Naive B cell (primary cell): ENCODE results near the gene PROX1. TPM values are rescaled to one million over a fixed set of nuclear protein-coding genes. Genes with fewer than 3 reads are reported as not detected.
A peak's percentile ranks its signal among the peaks of the same experiment; 100 is the strongest.

Experiments used
- ATAC-seq, 2 donors: fragments of 150-1000 bp; cut with Tn5 transposase; 2 replicates each; pipeline ENCODE4 v1.10.0; 2021; ENCODE audit warnings: low read depth in 2 of 2, mild to moderate bottlenecking in 2 of 2, moderate library complexity in 2 of 2
- DNase-seq: peaks from one replicate; pipeline ENCODE4 v3.0.0; 2022
- H3K27ac Mint-ChIP-seq, 6 donors: one replicate each; pipeline ENCODE4 v1.8.0; 2020 to 2022; ENCODE audit warnings: mild to moderate bottlenecking in 6 of 6, mixed read lengths in 6 of 6, moderate library complexity in 5 of 6, inconsistent platforms in 2 of 6
- H3K27me3 Mint-ChIP-seq, 3 donors: one replicate each; pipeline ENCODE4 v1.8.0; 2021 to 2022; ENCODE audit warnings: mixed read lengths in 3 of 3, mild to moderate bottlenecking in 1 of 3
- H3K36me3 Mint-ChIP-seq, 2 donors: one replicate each; pipeline ENCODE4 v1.8.0; 2020 to 2022; ENCODE audit warnings: mixed read lengths in 2 of 2, inconsistent platforms in 1 of 2, mild to moderate bottlenecking in 1 of 2
- H3K4me1 Mint-ChIP-seq, 3 donors: one replicate each; pipeline ENCODE4 v1.8.0; 2020 to 2022; ENCODE audit warnings: mixed read lengths in 3 of 3, inconsistent platforms in 1 of 3, mild to moderate bottlenecking in 1 of 3, moderate library complexity in 1 of 3
- H3K4me3 Mint-ChIP-seq, 8 donors: one replicate each; pipeline ENCODE4 v1.8.0; 2020 to 2022; ENCODE audit warnings: mild to moderate bottlenecking in 8 of 8, mixed read lengths in 8 of 8, moderate library complexity in 8 of 8, inconsistent platforms in 2 of 8
- H3K9me3 Mint-ChIP-seq, 7 donors: one replicate each; pipeline ENCODE4 v1.8.0; 2020 to 2022; ENCODE audit warnings: mixed read lengths in 7 of 7, mild to moderate bottlenecking in 5 of 7, inconsistent platforms in 2 of 7, moderate library complexity in 1 of 7
- polyA plus RNA-seq, 6 donors: library from polyadenylated mRNA; unstranded; fragments of 300-500 nt; fragmentation: Illumina TruSeq; gene quantifications; one replicate each; pipeline ENCODE4 v1.2.3, GENCODE V29; 2021; ENCODE audit warnings: low read depth in 6 of 6

The PROX1 gene
- polyA plus RNA-seq, 6 donors from 2014 or later: not detected

DNA sequence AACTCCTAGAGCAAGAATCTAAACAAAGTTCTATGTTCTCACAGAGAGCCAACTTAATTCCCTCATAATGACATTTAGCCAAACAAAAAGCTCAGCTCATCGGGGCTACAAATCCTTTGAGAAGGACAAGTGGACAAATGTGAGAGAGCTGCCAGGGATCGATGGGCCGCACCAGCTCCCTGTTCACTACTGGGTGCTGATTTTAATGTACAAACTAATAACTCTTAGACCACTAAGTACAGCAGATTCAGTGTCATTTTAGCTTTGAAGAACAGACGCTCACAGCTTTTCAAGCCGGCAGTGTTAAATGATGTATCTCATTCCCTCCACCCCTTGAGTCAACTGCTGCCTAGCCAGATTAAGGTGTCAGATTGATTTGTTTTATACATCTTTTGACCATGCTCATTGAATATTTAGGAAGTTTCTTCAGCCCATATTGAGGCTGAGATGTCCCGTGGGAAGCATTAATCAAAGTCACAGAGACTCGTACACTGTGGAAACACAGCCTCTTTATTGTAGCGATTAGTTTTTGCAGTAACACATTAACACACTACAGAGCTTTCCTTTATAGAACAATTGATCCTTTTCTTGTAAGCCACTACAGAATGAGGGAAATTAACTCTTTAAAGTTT lies 21.1 kb downstream of the PROX1 start:
- peaks cover 0 to 19% (median 0%) of the 10 kb centered on the region in 3 donors for H3K27me3 Mint-ChIP-seq
- H3K4me1 Mint-ChIP-seq: no peaks in the 10 kb centered on the region
- ATAC-seq (no peak), DNase-seq (no peak)
- no peaks in the 10 kb centered on the region for H3K36me3 Mint-ChIP-seq
- H3K27ac Mint-ChIP-seq: no peak overlapping the region
- peaks cover 0 to 6% (median 0%) of the 10 kb centered on the region in 7 donors for H3K9me3 Mint-ChIP-seq
- no peak overlapping the region for H3K4me3 Mint-ChIP-seq

DNA sequence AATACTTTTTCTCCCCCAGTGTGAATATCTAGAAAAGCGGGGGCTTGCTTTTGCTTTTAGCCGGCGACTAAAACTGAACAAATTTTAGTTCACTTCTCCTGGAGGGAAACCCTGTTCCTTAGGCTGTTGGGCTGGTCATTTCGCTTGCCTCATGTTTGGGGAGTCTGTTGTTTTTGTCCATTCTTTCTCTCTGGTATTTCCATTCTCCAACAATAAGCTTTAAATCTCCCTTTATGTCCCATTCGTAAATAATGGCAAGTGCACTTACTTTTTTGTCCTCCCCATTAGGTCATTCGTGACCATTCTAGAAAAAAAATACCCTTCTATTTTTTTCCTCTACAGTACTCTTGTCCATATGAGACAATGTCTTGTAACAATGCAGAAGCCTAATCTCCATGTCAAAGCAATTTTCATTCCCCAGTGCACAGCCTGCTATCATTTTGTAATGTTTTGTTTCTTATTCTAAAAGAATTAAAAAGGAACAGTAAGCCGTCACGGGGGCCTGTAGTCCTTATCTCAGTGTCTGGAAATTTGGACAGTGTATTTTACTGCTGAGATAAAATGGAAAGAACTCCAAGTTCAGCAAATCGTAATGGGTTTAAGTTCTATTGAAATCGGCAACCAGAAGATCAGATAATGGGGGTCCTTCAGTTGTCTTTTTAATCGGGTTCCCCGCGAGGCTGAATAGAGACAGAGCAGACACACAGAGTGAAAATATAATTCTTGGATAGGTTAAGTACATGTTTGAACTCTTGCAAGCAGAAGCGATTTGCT lies 21.8 kb downstream of the PROX1 start:
- Mint-ChIP-seq H3K27ac (no peak overlapping the region), H3K4me1 (no peaks in the 10 kb centered on the region), H3K36me3 (no peaks in the 10 kb centered on the region), H3K4me3 (no peak overlapping the region), H3K9me3 (peaks cover 0 to 6% (median 0%) of the 10 kb centered on the region in 7 donors), H3K27me3 (peaks cover 0 to 12% (median under 1%) of the 10 kb centered on the region in 3 donors)
- ATAC-seq: no peak
- no peak for DNase-seq

DNA sequence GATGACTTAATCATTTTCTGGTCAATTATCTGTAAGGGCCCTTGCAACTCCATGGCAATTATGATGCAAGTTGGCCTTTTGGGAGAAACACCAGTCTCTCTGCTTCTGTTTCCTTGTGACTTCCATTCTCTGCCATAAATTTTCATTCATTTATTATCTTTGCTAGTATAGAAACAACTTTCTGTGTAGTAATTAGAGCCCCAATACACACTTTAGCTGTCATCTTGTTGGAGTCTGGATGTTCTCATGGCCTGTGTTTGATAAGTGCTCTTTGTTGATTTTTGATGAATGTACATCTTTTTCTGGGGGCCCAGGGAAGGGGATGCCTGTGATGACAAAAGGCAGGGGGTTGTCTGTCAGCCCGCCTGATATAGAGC lies 22.4 kb downstream of the PROX1 start:
- H3K9me3 Mint-ChIP-seq: peaks cover 0 to 6% (median 0%) of the 10 kb centered on the region in 7 donors
- no peak for DNase-seq
- H3K27me3 Mint-ChIP-seq: peaks cover 0 to 9% (median 6%) of the 10 kb centered on the region in 3 donors
- no peak overlapping the region for H3K4me3 Mint-ChIP-seq
- H3K36me3 Mint-ChIP-seq: no peaks in the 10 kb centered on the region
- no peaks in the 10 kb centered on the region for H3K4me1 Mint-ChIP-seq
- no peak for ATAC-seq
- no peak overlapping the region for H3K27ac Mint-ChIP-seq

DNA sequence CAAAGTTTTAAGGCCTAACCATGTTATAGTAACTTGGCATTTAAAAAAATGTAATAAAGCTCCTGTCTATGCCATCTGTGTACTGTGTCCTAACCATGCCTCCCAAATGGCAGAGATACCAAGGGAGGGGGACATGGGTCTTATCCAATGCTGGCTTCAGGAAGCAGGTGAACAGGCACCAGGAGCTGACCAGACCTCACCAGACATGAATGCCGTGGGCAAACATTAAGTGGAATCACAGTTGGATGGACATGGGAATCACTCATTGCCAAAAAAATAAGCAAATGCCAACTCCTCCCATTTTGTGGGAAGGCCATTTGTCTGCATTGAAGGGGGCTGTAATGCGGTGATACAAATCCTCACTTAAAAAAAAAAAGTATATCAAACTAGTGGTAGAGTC lies 22.9 kb downstream of the PROX1 start:
- ATAC-seq (no peak), DNase-seq (no peak)
- Mint-ChIP-seq H3K4me3 (no peak overlapping the region), H3K4me1 (no peaks in the 10 kb centered on the region), H3K27ac (no peak overlapping the region), H3K36me3 (no peaks in the 10 kb centered on the region), H3K27me3 (peaks cover 0 to 7% (median 5%) of the 10 kb centered on the region in 3 donors), H3K9me3 (peaks cover 0 to 6% (median 0%) of the 10 kb centered on the region in 7 donors)

DNA sequence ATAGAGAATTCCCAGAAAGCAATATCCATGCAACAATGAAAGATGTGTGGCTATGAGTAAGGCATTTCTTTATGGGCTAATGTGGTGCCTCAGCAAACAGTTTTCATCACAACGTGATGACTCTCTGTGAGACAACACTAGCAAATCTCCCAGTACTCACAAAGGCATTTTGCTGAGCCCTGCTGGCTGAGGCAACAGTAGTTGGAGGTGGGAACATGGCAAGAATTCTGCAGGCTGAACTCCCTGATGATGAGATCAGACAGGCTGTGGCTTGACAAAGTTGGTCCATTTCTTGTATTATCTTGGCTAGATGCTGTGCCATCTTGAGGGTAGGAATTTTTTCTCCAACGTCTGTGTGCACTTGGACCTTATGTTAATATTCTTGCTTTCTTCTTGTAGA lies 24.6 kb downstream of the PROX1 start:
- Mint-ChIP-seq H3K9me3 (peaks cover 0 to 6% (median 0%) of the 10 kb centered on the region in 7 donors), H3K4me1 (no peaks in the 10 kb centered on the region), H3K4me3 (no peak overlapping the region), H3K27ac (no peak overlapping the region), H3K27me3 (peaks cover 0 to 7% (median 4%) of the 10 kb centered on the region in 3 donors), H3K36me3 (no peaks in the 10 kb centered on the region)
- no peak for ATAC-seq
- DNase-seq: no peak

DNA sequence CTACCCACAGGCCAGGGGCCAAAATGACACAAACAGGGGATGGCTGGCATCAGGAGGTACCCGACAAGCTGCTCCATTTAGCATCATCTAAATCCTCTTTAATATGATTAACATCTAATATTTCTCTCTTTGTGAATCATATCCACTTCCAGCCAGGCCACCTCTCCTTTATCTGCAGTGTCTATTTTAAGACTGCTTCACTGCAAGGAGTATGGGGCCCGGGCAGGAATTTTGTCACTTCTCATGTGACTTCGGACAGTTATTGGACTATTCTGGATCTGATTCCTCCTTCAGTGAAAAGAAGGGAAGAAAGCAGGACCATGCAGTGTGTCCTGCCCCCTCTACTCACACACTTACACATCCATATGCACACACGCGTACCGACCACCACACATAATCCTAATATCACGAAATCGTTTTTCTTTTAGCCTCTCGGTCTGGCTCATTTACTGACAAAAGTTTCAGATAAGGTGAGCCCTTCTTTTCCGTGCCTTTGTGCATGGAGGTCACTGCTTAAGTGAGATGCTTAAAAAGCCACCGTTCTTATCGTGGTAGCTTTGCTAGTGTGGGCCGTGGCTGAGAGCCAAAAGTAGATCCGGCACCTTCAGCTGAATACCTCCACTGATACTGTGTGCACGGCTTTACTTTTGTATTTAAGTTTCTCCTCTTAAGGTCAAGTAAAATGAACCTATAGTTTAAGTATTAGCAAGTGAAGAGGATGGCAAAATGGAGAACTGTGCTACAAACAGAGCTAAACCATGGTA lies 26.0 kb downstream of the PROX1 start:
- H3K9me3 Mint-ChIP-seq: peaks cover 0 to 6% (median 0%) of the 10 kb centered on the region in 7 donors
- H3K4me3 Mint-ChIP-seq: no peak overlapping the region
- peaks cover 0 to 8% (median 7%) of the 10 kb centered on the region in 3 donors for H3K27me3 Mint-ChIP-seq
- no peaks in the 10 kb centered on the region for H3K36me3 Mint-ChIP-seq
- no peaks in the 10 kb centered on the region for H3K4me1 Mint-ChIP-seq
- H3K27ac Mint-ChIP-seq: peak overlapping the region in 1 of 6 donors; percentile 29
- DNase-seq: no peak
- no peak for ATAC-seq

DNA sequence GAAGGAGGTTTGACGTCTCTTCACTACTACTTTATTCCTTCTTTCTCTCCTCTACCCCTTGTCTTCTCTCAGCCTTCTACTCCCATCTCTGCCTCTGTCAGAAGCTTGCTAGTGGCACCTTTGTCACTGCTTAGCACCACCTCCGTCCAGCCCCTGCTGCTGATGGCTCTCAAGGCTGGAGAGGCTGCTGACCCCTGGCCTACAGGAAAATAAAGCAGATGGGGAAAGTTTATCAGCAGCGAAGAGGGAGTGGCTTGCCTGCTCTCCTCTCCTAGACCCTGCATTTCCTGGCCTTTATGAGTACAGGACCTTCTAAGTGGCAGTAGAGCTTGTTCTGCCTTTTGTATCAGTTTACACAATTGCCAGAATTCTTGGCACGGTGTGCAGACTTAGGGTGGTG lies 27.0 kb downstream of the PROX1 start:
- H3K27me3 Mint-ChIP-seq: peaks cover 0 to 7% (median 7%) of the 10 kb centered on the region in 3 donors
- no peak overlapping the region for H3K4me3 Mint-ChIP-seq
- no peak for ATAC-seq
- H3K4me1 Mint-ChIP-seq: no peaks in the 10 kb centered on the region
- no peaks in the 10 kb centered on the region for H3K36me3 Mint-ChIP-seq
- DNase-seq: no peak
- peaks cover 0 to 6% (median 0%) of the 10 kb centered on the region in 7 donors for H3K9me3 Mint-ChIP-seq
- no peak overlapping the region for H3K27ac Mint-ChIP-seq

DNA sequence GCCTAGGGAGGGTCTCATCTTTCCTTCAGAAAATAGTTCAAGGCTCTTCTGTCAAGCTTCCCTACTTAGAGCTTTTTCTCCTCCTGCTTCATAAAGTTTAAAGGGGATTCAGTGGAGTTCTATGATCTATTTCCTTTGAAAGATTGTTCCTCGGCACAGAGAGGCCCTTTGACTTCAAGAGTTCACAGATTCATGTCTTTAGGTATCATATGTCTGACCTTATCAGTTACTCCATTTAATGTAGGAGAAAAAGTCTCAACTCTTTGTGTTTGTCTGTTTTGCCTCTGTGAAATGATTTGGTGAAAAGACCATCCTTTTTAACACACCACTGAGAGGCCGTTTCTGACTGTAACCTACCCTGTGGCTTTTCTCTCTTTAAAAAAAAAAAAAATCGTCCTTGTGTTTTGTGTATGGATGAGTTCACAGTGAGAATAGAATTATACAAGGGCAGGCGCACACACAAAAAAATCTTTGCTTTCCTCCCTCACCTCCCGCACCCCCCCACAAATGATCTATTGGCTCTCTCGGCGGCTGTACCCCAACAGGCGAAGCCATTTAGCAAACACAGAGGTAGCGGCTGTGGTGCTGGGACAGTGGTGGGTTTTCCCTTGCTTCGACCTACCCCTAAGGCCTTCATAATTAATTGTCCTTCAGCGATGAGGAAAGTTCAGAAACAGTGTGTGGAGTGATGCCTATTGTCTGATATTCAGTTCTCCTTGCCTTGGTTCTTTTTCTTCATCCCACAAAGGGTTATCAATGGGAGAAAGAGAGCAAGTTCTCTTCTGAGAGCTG lies 29.6 kb downstream of the PROX1 start:
- no peak overlapping the region for H3K4me3 Mint-ChIP-seq
- peaks cover 0 to 3% (median 0%) of the 10 kb centered on the region in 7 donors for H3K9me3 Mint-ChIP-seq
- no peaks in the 10 kb centered on the region for H3K36me3 Mint-ChIP-seq
- no peak for ATAC-seq
- no peak overlapping the region for H3K27ac Mint-ChIP-seq
- H3K4me1 Mint-ChIP-seq: no peaks in the 10 kb centered on the region
- no peak for DNase-seq
- H3K27me3 Mint-ChIP-seq: peaks cover 0 to 7% (median 7%) of the 10 kb centered on the region in 3 donors

DNA sequence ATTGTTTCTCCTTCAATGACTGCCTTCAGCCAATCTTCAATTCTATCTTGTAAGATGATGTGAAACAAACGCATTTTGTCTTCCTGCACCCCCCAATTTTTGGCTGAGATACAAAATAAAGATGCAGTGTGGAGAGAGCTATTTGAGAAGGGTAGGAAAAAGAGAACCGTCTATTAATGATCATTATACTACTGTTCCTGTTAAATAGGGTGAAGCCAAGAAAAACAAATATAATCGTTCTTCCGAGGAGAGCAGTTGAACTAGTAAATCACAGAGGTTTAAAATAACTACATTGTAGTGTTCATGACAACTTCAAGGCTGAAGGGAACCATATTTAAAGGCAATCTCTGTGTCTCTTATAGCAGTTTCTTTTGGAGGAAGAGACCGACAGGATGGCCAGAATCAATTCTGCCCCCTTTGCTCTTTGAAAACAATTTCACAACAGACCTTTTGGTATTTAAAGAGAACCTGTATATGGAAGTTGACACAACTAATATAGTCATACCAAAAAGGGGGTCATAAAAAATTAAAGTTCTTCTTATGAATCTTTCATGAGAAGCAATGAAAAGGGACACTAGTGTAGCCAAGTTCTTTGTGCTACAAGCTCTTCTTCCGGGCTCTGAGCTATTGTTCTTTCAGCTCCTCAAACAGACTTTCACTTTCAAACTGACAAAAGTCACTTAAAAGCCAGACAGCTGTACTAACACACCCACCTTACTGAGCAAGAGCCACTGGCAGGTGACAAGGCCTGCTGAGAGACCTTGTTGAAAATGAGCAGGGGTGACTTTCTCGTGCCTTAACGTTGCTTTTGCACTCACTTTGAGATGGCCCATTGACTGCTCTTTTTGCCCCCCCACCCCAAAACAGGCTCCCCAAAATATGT lies 30.9 kb downstream of the PROX1 start:
- Mint-ChIP-seq H3K9me3 (peaks cover 0 to 3% (median 0%) of the 10 kb centered on the region in 7 donors), H3K4me1 (no peaks in the 10 kb centered on the region), H3K36me3 (no peaks in the 10 kb centered on the region), H3K27me3 (peaks cover 0 to 11% (median 7%) of the 10 kb centered on the region in 3 donors), H3K4me3 (peak overlapping the region in 1 of 8 donors; percentile 18), H3K27ac (no peak overlapping the region)
- DNase-seq (no peak), ATAC-seq (no peak)

DNA sequence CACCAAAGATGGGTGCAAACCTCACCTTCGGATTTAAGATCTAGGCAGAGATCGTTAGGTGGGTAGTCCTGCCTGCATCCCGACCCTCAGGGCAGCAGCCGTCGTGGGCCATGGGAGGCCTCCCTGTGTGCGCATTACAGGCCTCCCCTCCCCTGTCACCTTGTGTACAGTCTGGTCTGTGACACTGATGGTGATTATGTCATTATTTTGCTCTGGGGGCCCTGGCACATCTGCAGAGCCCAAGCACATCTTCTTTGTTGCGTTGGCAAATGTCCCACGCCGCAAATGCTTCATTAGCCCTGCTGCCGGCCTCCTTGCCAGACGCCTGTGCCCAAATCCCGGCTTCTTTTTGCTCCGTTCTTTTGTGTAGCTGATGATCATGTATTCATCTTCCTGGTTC lies 31.7 kb downstream of the PROX1 start:
- H3K4me1 Mint-ChIP-seq: no peaks in the 10 kb centered on the region
- no peak overlapping the region for H3K4me3 Mint-ChIP-seq
- no peak for ATAC-seq
- no peaks in the 10 kb centered on the region for H3K36me3 Mint-ChIP-seq
- peaks cover 0 to 3% (median 0%) of the 10 kb centered on the region in 7 donors for H3K9me3 Mint-ChIP-seq
- no peak for DNase-seq
- H3K27ac Mint-ChIP-seq: peak overlapping the region in 1 of 6 donors; percentile 45
- peaks cover 0 to 11% (median 7%) of the 10 kb centered on the region in 3 donors for H3K27me3 Mint-ChIP-seq

DNA sequence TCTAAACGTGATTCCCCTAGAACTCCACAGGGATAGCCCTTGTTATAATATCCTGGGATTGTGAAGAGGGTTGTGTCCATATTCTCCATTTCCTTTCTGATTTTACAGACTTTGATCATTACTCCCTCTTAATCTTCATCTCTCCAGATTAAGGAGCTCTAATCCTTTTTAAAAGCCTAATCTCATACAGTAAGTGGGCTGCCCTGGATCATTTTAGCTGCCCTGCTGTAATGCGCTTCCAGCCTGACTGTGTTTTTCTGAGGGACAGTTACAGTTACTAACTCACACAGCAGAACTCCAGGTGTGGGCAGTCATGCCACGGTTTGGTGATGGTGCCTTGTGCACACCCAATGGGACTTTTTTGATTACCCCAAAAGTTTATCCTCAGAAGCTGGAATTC lies 33.5 kb downstream of the PROX1 start:
- H3K27me3 Mint-ChIP-seq: peaks cover 0 to 11% (median 0%) of the 10 kb centered on the region in 3 donors
- no peak for DNase-seq
- H3K4me3 Mint-ChIP-seq: no peak overlapping the region
- H3K36me3 Mint-ChIP-seq: no peaks in the 10 kb centered on the region
- H3K9me3 Mint-ChIP-seq: peaks cover 0 to 6% (median 0%) of the 10 kb centered on the region in 7 donors
- ATAC-seq: no peak
- peak overlapping the region in 1 of 6 donors; percentile 50 for H3K27ac Mint-ChIP-seq
- no peaks in the 10 kb centered on the region for H3K4me1 Mint-ChIP-seq

DNA sequence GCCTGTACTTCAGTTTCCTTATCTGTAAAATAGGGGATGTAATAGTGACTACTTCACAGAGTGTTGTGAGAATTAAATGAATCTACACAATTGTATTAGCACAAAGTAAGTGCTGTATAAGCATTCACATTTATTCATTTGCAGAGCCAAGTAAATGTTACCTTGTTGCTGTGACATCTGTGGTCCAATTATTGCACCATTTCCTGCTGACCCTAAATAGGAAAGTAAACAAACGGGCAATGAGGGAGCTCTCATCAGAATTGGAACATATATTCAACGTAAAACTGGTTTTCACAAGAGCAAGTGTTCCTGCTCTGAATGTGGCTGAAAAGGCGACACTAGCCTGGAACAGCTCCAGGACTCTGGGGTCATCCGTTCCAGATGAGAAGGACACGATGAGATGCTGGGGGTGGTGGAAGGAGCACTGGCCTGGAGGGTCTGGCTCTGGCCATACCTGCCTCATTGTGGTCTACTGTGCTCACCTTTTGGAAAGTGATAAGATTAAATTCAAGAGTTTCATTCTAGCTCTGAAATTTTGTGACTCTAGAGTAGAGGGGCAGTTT lies 34.5 kb downstream of the PROX1 start:
- Mint-ChIP-seq H3K27ac (no peak overlapping the region), H3K36me3 (no peaks in the 10 kb centered on the region), H3K4me3 (no peak overlapping the region), H3K9me3 (peaks cover 0 to 6% (median 0%) of the 10 kb centered on the region in 7 donors), H3K4me1 (no peaks in the 10 kb centered on the region), H3K27me3 (peaks cover 6 to 14% (median 7%) of the 10 kb centered on the region in 3 donors)
- DNase-seq: no peak
- no peak for ATAC-seq
